Upper lobe of left lung (tissue), 4 donors: ENCODE results near the gene ARVCF.

ENCODE experiments used
- EP300 ChIP-seq, 4 donors: sonication (generic); formaldehyde crosslinking; IDR thresholded peaks; one replicate each; pipeline ENCODE4 v1.5.1; 2017; ENCODE audit warnings: antibody characterized with exemption in 4 of 4, control low read depth in 2 of 4
- POLR2AphosphoS5 ChIP-seq, 2 donors: sonication (generic); formaldehyde crosslinking; IDR thresholded peaks; one replicate each; pipeline ENCODE4 v1.5.1; 2017; ENCODE audit warnings: antibody characterized with exemption in 2 of 2
- TF ChIP-seq, protein P1 (sequence below), 6 experiments: fragments of 450-650 bp in 4 of 6; fragments of 200-600 bp in 2 of 6; sonication (generic) in 2 of 6; IDR thresholded peaks; one replicate each; pipeline ENCODE4 v1.5.1; 2016 to 2019; ENCODE audit warnings: antibody characterized with exemption in 6 of 6

GRCh38 chr22:19969141-19969928, 47.3 kb downstream of the ARVCF start:
- no peak for TF ChIP-seq POLR2AphosphoS5 (IDR thresholded peaks at IDR 0.05)
- TF ChIP-seq, protein P1, sequence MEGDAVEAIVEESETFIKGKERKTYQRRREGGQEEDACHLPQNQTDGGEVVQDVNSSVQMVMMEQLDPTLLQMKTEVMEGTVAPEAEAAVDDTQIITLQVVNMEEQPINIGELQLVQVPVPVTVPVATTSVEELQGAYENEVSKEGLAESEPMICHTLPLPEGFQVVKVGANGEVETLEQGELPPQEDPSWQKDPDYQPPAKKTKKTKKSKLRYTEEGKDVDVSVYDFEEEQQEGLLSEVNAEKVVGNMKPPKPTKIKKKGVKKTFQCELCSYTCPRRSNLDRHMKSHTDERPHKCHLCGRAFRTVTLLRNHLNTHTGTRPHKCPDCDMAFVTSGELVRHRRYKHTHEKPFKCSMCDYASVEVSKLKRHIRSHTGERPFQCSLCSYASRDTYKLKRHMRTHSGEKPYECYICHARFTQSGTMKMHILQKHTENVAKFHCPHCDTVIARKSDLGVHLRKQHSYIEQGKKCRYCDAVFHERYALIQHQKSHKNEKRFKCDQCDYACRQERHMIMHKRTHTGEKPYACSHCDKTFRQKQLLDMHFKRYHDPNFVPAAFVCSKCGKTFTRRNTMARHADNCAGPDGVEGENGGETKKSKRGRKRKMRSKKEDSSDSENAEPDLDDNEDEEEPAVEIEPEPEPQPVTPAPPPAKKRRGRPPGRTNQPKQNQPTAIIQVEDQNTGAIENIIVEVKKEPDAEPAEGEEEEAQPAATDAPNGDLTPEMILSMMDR (IDR thresholded peaks at IDR 0.05), result no peak
- no peak for TF ChIP-seq EP300 (IDR thresholded peaks at IDR 0.05)
